ENCODE measurements around the gene STX16. TPM values are rescaled to one million over a fixed set of nuclear protein-coding genes. Genes with fewer than 3 reads are reported as not detected.

Gene STX16
- total RNA-seq, 2 donors from 2014 or later = 91.6 to 114 TPM

DNA sequence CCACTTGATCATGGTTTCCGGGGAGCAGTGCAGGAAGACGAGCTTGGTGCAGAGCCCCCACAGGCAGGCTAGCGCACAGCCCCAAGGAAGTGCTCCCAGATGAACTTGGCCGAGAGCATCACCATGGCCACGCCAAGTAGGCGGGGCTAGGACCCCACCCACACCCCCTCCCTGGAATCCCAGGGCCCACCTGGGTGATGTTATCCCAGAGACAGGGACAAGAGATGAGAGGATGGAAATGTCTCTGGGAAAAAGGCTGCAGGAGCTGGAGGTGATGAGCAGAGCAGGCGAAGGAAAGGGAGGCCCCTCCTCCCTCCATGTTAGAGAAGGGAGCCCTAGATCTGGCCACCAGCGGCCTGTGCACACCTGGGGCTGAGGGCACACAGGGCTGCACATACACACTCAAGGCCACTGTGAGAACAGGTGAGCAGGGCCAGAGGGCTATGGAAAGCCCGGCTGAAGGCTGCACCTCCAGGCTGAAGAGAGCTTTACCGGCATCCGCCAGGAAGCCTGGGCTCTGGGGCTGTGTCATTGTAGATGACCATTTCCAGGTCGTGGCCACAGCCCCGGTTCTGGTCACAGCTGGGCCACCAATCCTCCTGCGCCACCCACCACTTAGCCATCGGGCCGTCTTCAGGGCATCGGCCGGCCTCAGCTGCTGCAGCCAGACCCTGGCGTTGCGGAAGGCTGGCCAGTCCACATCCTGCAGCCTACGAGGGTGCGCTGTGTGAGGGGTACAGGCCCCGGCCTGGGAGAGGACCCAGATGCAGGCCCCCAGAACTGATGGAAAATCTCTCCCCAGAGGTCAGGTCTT lies 66.4 kb downstream of the STX16 start:
- no peaks in the 10 kb centered on the region for H3K36me3 ChIP-seq (ENCODE audit: control insufficient read depth, insufficient read depth, low read length)
- Mint-ChIP-seq H3K9me3 (no peaks in the 10 kb centered on the region), H3K36me3 (ENCODE audit: low read depth) (no peaks in the 10 kb centered on the region), H3K27ac (no peak overlapping the region), H3K4me1 (no peaks in the 10 kb centered on the region), H3K27me3 (ENCODE audit: insufficient read depth) (no peaks in the 10 kb centered on the region), H3K4me3 (no peak overlapping the region)
- H3K4me3 ChIP-seq (ENCODE audit: low read length) = no peak overlapping the region
- TF ChIP-seq, protein P1, sequence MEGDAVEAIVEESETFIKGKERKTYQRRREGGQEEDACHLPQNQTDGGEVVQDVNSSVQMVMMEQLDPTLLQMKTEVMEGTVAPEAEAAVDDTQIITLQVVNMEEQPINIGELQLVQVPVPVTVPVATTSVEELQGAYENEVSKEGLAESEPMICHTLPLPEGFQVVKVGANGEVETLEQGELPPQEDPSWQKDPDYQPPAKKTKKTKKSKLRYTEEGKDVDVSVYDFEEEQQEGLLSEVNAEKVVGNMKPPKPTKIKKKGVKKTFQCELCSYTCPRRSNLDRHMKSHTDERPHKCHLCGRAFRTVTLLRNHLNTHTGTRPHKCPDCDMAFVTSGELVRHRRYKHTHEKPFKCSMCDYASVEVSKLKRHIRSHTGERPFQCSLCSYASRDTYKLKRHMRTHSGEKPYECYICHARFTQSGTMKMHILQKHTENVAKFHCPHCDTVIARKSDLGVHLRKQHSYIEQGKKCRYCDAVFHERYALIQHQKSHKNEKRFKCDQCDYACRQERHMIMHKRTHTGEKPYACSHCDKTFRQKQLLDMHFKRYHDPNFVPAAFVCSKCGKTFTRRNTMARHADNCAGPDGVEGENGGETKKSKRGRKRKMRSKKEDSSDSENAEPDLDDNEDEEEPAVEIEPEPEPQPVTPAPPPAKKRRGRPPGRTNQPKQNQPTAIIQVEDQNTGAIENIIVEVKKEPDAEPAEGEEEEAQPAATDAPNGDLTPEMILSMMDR (conservative IDR thresholded peaks at IDR 0.05) = no peak
- no peaks in the 10 kb centered on the region for H3K4me1 ChIP-seq (ENCODE audit: control insufficient read depth, insufficient read depth, low read length)
- H3K27ac ChIP-seq (ENCODE audit: low read depth, low read length) = peak overlapping the region; percentile 83
- H3K27me3 ChIP-seq (ENCODE audit: control insufficient read depth, insufficient read depth, low read length, poor library complexity, severe bottlenecking) = no peaks in the 10 kb centered on the region
- 89 to 93% methylated on average over 17 to 23 of the region's 23 CpGs for WGBS, 2 experiments (ENCODE audit: insufficient coverage in 1 of 2, insufficient read length in 1 of 2)
- H3K9ac ChIP-seq (ENCODE audit: extremely low read depth, low read length, poor library complexity, severe bottlenecking) = no peak overlapping the region
- peak; percentile 40 for DNase-seq
- H3K9me3 ChIP-seq (ENCODE audit: control insufficient read depth, low read length) = no peaks in the 10 kb centered on the region

DNA sequence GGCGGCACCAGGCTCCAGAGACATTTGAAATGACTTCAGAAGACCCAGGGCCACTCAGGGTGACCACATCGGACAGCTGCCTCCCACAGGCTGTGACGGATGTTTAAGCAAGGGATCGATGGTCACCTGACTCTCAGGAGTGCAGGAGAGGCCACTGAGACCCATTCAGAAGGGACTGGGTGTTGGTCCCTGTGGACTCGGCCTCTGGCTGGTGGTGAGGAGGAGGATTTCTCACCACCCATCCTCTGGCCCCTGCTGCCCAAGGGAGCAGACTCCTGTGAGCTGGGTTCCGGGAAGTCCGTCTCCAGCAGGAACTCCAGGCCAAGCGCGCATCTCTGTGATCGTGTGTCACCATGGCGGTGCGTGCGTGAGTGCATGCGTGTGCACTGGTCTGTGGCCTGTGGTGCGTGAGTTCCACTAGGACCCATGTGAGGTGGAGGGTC lies 67.1 kb downstream of the STX16 start:
- no peaks in the 10 kb centered on the region for H3K9me3 Mint-ChIP-seq
- DNase-seq = peak; percentile 39
- Histone ChIP-seq H3K9me3 (ENCODE audit: control insufficient read depth, low read length) (no peaks in the 10 kb centered on the region), H3K4me3 (ENCODE audit: low read length) (no peak overlapping the region), H3K27ac (ENCODE audit: low read depth, low read length) (no peak overlapping the region), H3K36me3 (ENCODE audit: control insufficient read depth, insufficient read depth, low read length) (no peaks in the 10 kb centered on the region), H3K4me1 (ENCODE audit: control insufficient read depth, insufficient read depth, low read length) (no peaks in the 10 kb centered on the region), H3K27me3 (ENCODE audit: control insufficient read depth, insufficient read depth, low read length, poor library complexity, severe bottlenecking) (no peaks in the 10 kb centered on the region), H3K9ac (ENCODE audit: extremely low read depth, low read length, poor library complexity, severe bottlenecking) (no peak overlapping the region)
- H3K4me3 Mint-ChIP-seq = no peak overlapping the region
- H3K27ac Mint-ChIP-seq = no peak overlapping the region
- H3K36me3 Mint-ChIP-seq (ENCODE audit: low read depth) = no peaks in the 10 kb centered on the region
- H3K4me1 Mint-ChIP-seq = no peaks in the 10 kb centered on the region
- TF ChIP-seq, protein P1 (conservative IDR thresholded peaks at IDR 0.05) = no peak
- H3K27me3 Mint-ChIP-seq (ENCODE audit: insufficient read depth) = peaks cover 2% of the 10 kb centered on the region
- WGBS, 2 experiments (ENCODE audit: insufficient coverage in 1 of 2, insufficient read length in 1 of 2) = 89 to 95% methylated on average over 4 to 15 of the region's 15 CpGs

DNA sequence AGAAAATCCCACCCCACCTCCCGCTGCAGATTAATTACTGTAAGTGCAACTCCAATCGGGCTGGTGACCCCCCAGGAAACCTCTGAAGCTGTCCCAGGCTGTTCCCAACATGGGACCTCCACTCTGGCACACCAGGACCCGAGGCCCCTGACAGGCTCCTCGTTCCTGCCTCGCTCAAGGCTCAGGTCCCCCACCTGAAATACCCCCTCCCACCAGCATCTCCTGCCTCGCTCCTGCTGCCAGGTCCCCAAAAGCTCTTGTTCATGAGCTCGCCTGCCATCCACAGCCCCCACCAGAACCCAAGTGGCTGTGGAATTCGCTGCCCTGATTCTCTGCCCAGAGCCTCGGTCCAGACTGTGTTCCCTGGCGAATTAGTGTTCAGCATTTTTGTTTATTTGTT lies 67.6 kb downstream of the STX16 start:
- no peaks in the 10 kb centered on the region for H3K27me3 ChIP-seq (ENCODE audit: control insufficient read depth, insufficient read depth, low read length, poor library complexity, severe bottlenecking)
- Mint-ChIP-seq H3K4me1 (no peaks in the 10 kb centered on the region), H3K27ac (no peak overlapping the region), H3K4me3 (no peak overlapping the region), H3K9me3 (no peaks in the 10 kb centered on the region), H3K27me3 (ENCODE audit: insufficient read depth) (peaks cover 7% of the 10 kb centered on the region), H3K36me3 (ENCODE audit: low read depth) (no peaks in the 10 kb centered on the region)
- no peaks in the 10 kb centered on the region for H3K36me3 ChIP-seq (ENCODE audit: control insufficient read depth, insufficient read depth, low read length)
- no peaks in the 10 kb centered on the region for H3K4me1 ChIP-seq (ENCODE audit: control insufficient read depth, insufficient read depth, low read length)
- no peak for DNase-seq
- no peak overlapping the region for H3K4me3 ChIP-seq (ENCODE audit: low read length)
- H3K9ac ChIP-seq (ENCODE audit: extremely low read depth, low read length, poor library complexity, severe bottlenecking) = no peak overlapping the region
- 90 to 100% methylated on average over 2 to 10 of the region's 10 CpGs for WGBS, 2 experiments (ENCODE audit: insufficient coverage in 1 of 2, insufficient read length in 1 of 2)
- TF ChIP-seq, protein P1 (conservative IDR thresholded peaks at IDR 0.05) = no peak
- H3K27ac ChIP-seq (ENCODE audit: low read depth, low read length) = no peak overlapping the region
- no peaks in the 10 kb centered on the region for H3K9me3 ChIP-seq (ENCODE audit: control insufficient read depth, low read length)
